HCT116 (cell line): Measurements from ENCODE around the gene PHLDA1. TPM values are rescaled to one million over a fixed set of nuclear protein-coding genes. Genes with fewer than 3 reads are reported as not detected.

Experiments used
- ATAC-seq: fragments of 200-7000 bp; cut with Tn5 transposase; 2 replicates; pipeline ENCODE4 v1.9.1; 2020; ENCODE audit warnings: mild to moderate bottlenecking, moderate library complexity
- BruUV-seq: library from RNA; stranded (reverse); fragments of 400-500 nt; replicated peaks from 2 replicates; lab custom pipeline; 2021; lab: Mats Ljungman, UMichigan
- CTCF ChIA-PET: fragments of 300-600 bp; sonication (Branson Sonifier 250); formaldehyde crosslinking; loops from one replicate; lab custom pipeline; 2021; ENCODE audit warnings: antibody characterized with exemption; lab: Charles Lee
- POLR2A ChIA-PET: fragments of 300-600, 350-600 bp; sonication (Branson Sonifier 250); formaldehyde crosslinking; loops from one replicate; lab custom pipeline; 2021; ENCODE audit warnings: antibody characterized with exemption; lab: Charles Lee
- RAD21 ChIA-PET, 2 experiments: fragments of 300-600 bp; sonication (Branson Sonifier 250); formaldehyde crosslinking; loops; one replicate each; lab custom pipeline; 2023; ENCODE audit warnings: low total read pairs in 2 of 2; ENCODE audit not compliant: uncharacterized antibody in 2 of 2, unreplicated experiment in 2 of 2, low non-redundant PET in 1 of 2; lab: Charles Lee
- DNase-seq: peaks from one replicate; pipeline ENCODE4 v3.0.0-alpha.2; 2010; ENCODE audit warnings: low read depth, low spot score
- H2AFZ ChIP-seq: fragments of 200-600 bp; shearing (Covaris generic), sonication (generic); 2 replicates; pipeline ENCODE4 v1.6.1; 2017; ENCODE audit warnings: low read depth, mixed run types, mixed read lengths, antibody characterized with exemption, low read length; ENCODE audit not compliant: poor library complexity, severe bottlenecking
- H3K27ac ChIP-seq: 2 replicates; pipeline ENCODE4 v1.5.1; 2012; ENCODE audit warnings: low read depth, low read length
- H3K27me3 ChIP-seq: fragments of 200-600 bp; sonication (generic); 2 replicates; pipeline ENCODE4 v1.6.1; 2016; ENCODE audit warnings: mixed run types, low read length, mixed read lengths; ENCODE audit not compliant: insufficient read depth
- H3K36me3 ChIP-seq, 2 experiments: fragments of 200-500 bp in 1 of 2; fragments of 200-600 bp in 1 of 2; sonication (Bioruptor generic) in 1 of 2; sonication (generic) in 1 of 2; 2 replicates each; pipeline versions ENCODE4 v1.5.1 to v1.6.1; 2014 to 2016; ENCODE audit warnings: low read length in 2 of 2, inconsistent platforms in 1 of 2, mixed read lengths in 1 of 2, mixed run types in 1 of 2; ENCODE audit not compliant: insufficient read depth in 2 of 2, control insufficient read depth in 1 of 2
- H3K4me1 ChIP-seq, 2 experiments: fragments of 200-600 bp in 1 of 2; sonication (generic) in 1 of 2; 2 replicates each; pipeline versions ENCODE4 v1.5.1 to v1.6.1; 2012 to 2017; ENCODE audit warnings: low read length in 2 of 2, inconsistent platforms in 1 of 2, mild to moderate bottlenecking in 1 of 2, mixed read lengths in 1 of 2, mixed run types in 1 of 2, moderate library complexity in 1 of 2; ENCODE audit not compliant: insufficient read depth in 2 of 2, control insufficient read depth in 1 of 2
- H3K4me2 ChIP-seq: fragments of 200-600 bp; sonication (generic); 2 replicates; pipeline ENCODE4 v1.6.1; 2017; ENCODE audit warnings: mixed run types, low read length, mixed read lengths
- H3K4me3 ChIP-seq, 2 experiments: fragments of 200-600 bp in 1 of 2; sonication (generic) in 1 of 2; replicated peaks in 1 of 2; 2 replicates each; pipeline ENCODE4 v1.5.1; 2011 to 2016; ENCODE audit warnings: low read length in 2 of 2, control low read depth in 1 of 2, low read depth in 1 of 2, mild to moderate bottlenecking in 1 of 2, mixed read lengths in 1 of 2, mixed run types in 1 of 2
- H3K79me2 ChIP-seq: fragments of 200-600 bp; sonication (generic); 2 replicates; pipeline ENCODE4 v1.6.1; 2017; ENCODE audit warnings: mild to moderate bottlenecking, mixed run types, low read length, moderate library complexity, mixed read lengths; ENCODE audit not compliant: insufficient read depth
- H3K9ac ChIP-seq: fragments of 200-600 bp; sonication (generic); 2 replicates; pipeline ENCODE4 v1.6.1; 2016; ENCODE audit warnings: low read length, mixed read lengths
- H3K9me2 ChIP-seq: fragments of 200-600 bp; sonication (generic), shearing (Covaris generic); 2 replicates; pipeline ENCODE4 v1.6.1; 2017; ENCODE audit warnings: mixed run types, mild to moderate bottlenecking, moderate library complexity; ENCODE audit not compliant: insufficient read depth
- H3K9me3 ChIP-seq, 2 experiments: fragments of 200-500 bp in 1 of 2; fragments of 200-600 bp in 1 of 2; sonication (Bioruptor generic) in 1 of 2; sonication (generic) in 1 of 2; 2 replicates each; pipeline ENCODE4 v1.6.1; 2014 to 2017; ENCODE audit warnings: low read length in 2 of 2, mixed read lengths in 2 of 2, inconsistent platforms in 1 of 2, low read depth in 1 of 2, mild to moderate bottlenecking in 1 of 2, mixed run types in 1 of 2, moderate library complexity in 1 of 2; ENCODE audit not compliant: control insufficient read depth in 1 of 2, insufficient read depth in 1 of 2
- H4K20me1 ChIP-seq: fragments of 200-600 bp; sonication (generic), shearing (Covaris generic); 2 replicates; pipeline ENCODE4 v1.6.1; 2017; ENCODE audit warnings: mixed run types, mild to moderate bottlenecking, moderate library complexity; ENCODE audit not compliant: insufficient read depth
- CBX3 ChIP-seq: IDR thresholded peaks from 2 replicates; pipeline ENCODE4 v1.6.1; 2012; ENCODE audit warnings: low read depth
- CEBPB ChIP-seq: IDR thresholded peaks from 2 replicates; pipeline ENCODE4 v1.6.1; 2012; ENCODE audit warnings: low read depth
- EGR1 ChIP-seq: IDR thresholded peaks from 2 replicates; pipeline ENCODE4 v1.6.1; 2012; ENCODE audit warnings: low read depth
- ELF1 ChIP-seq: IDR thresholded peaks from 2 replicates; pipeline ENCODE4 v1.6.1; 2012; ENCODE audit warnings: low read depth, borderline replicate concordance
- EZH2 ChIP-seq: fragments of 200-600 bp; sonication (generic); IDR thresholded peaks from 2 replicates; pipeline ENCODE4 v1.6.1; 2017; ENCODE audit warnings: antibody characterized with exemption, mixed run types
- POLR2A ChIP-seq: IDR thresholded peaks from 2 replicates; pipeline ENCODE4 v1.7.0; 2011; ENCODE audit warnings: borderline replicate concordance; ENCODE audit not compliant: insufficient read depth, insufficient read length; ENCODE audit errors: extremely low read depth
- POLR2AphosphoS5 ChIP-seq: IDR thresholded peaks from 2 replicates; pipeline ENCODE4 v1.6.1; 2011; ENCODE audit warnings: mild to moderate bottlenecking, low read depth, low read length, moderate library complexity
- SIN3A ChIP-seq: IDR thresholded peaks from 2 replicates; pipeline ENCODE4 v1.6.1; 2012; ENCODE audit warnings: low read depth
- SP1 ChIP-seq: IDR thresholded peaks from 2 replicates; pipeline ENCODE4 v1.6.1; 2012; ENCODE audit warnings: low read depth
- TCF7L2 ChIP-seq: IDR thresholded peaks from 2 replicates; pipeline ENCODE4 v1.7.0; 2011; ENCODE audit warnings: borderline replicate concordance, inconsistent platforms; ENCODE audit not compliant: insufficient read depth, insufficient read length; ENCODE audit errors: extremely low read depth
- YY1 ChIP-seq: IDR thresholded peaks from 2 replicates; pipeline ENCODE4 v1.6.1; 2011; ENCODE audit warnings: low read length, low read depth, moderate library complexity, mild to moderate bottlenecking; ENCODE audit not compliant: insufficient replicate concordance; ENCODE audit errors: extremely low read depth
- intact Hi-C: fragments of 100-400 bp; cut with micrococcal nuclease; formaldehyde crosslinking; loops from 2 replicates; pipeline ENCODE4 v1.10.0; 2022
- total RNA-seq: library from RNA; stranded (reverse); gene quantifications from one replicate; pipeline ENCODE4 v1.2.1, GENCODE V29; 2021; ENCODE audit not compliant: unreplicated experiment
- TF ChIP-seq, protein P1 (sequence below), 3 experiments: fragments of 200-600 bp in 1 of 3; sonication (generic) in 1 of 3; IDR thresholded peaks in 2 of 3; conservative IDR thresholded peaks in 1 of 3; 2 replicates each; pipeline ENCODE4 v1.5.1; 2012 to 2017; ENCODE audit warnings: low read depth in 2 of 3, low read length in 2 of 3, antibody characterized with exemption in 1 of 3, borderline replicate concordance in 1 of 3, control low read depth in 1 of 3, mild to moderate bottlenecking in 1 of 3, mixed read lengths in 1 of 3, mixed run types in 1 of 3, moderate library complexity in 1 of 3; ENCODE audit not compliant: insufficient read depth in 1 of 3
- TF ChIP-seq, protein P2 (sequence below): IDR thresholded peaks from 2 replicates; pipeline ENCODE4 v1.6.1; 2012

Gene PHLDA1
- total RNA-seq, 1 experiment from 2014 or later: 231 TPM

DNA sequence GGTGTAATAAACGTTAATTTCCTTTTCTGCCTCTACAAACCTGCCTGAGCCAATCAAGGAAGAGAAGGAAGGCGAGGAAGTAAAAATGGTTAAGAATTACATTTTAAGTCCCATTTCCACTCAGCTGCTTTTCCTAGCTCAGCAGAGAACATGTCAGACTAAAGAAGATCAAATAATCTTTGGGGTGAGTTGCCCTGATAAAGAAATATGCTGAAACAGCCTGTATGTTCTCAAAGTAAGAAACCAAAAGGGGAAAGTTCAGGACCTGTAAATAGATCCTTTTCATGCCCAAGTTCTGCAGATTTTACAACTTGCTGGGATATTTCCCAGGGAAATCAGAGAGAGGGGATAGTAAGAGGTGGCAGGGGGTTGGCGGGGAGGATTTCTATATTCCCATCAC lies 55.5 kb downstream of the PHLDA1 start:
- POLR2A ChIA-PET: interaction anchor here (0.9 kb wide), 1 partner anchor 10 kb away, joined by 4 read pairs; no protein-coding TSS in a partner anchor
- intact Hi-C loops: loop anchor here (5.0 kb wide), 1 partner anchor 339 kb away; no protein-coding TSS in a partner anchor
- H3K4me2 ChIP-seq: 0 out of 2 replicates have a peak overlapping the region, but pooled peaks have one; percentile 0

DNA sequence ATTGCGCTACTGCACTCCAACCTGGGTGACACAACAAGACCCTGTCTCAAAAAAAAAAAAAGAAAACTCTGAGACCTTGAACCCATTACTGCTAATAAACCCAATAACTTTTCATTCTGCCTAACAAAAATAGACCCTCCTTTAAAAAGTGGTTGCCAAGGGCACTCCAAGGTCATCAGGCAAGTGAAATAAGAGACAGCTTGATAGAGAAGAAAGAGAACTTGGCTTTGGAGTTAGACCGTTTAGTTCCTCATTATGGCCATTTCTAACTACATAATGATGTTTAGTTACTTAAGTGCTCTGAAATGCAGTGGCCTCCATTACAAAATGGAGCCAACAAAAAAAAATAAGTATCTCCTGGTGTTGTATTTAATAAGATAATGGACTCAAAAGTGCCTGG lies 55.9 kb downstream of the PHLDA1 start:
- ChIA-PET CTCF (no interaction called here), POLR2A (interaction anchor here (0.9 kb wide), 1 partner anchor 9 kb away, joined by 4 read pairs; no protein-coding TSS in a partner anchor), RAD21 (no interaction called here)
- peaks cover 61 to 83% of the 10 kb centered on the region in 2 experiments for H3K4me1 ChIP-seq
- no peak overlapping the region for H2AFZ ChIP-seq
- no peak for DNase-seq
- no peaks in the 10 kb centered on the region for H4K20me1 ChIP-seq
- peaks cover 7% of the 10 kb centered on the region; the same call in 1 of the 2 replicates for H3K79me2 ChIP-seq
- intact Hi-C loops: loop anchor here (5.0 kb wide), 1 partner anchor 338 kb away; no protein-coding TSS in a partner anchor
- no peaks in the 10 kb centered on the region for H3K9me2 ChIP-seq
- H3K4me3 ChIP-seq: no peak overlapping the region
- BruUV-seq: no TSS peak
- H3K9me3 ChIP-seq: no peaks in the 10 kb centered on the region
- H3K27ac ChIP-seq: peak overlapping the region; percentile 98
- no peaks in the 10 kb centered on the region for H3K36me3 ChIP-seq
- no peak overlapping the region for H3K4me2 ChIP-seq
- no peak for TF ChIP-seq CBX3
- no peak for TF ChIP-seq TCF7L2
- TF ChIP-seq SP1: no peak
- no peak for TF ChIP-seq POLR2AphosphoS5
- TF ChIP-seq ELF1: no peak
- TF ChIP-seq, protein P1, sequence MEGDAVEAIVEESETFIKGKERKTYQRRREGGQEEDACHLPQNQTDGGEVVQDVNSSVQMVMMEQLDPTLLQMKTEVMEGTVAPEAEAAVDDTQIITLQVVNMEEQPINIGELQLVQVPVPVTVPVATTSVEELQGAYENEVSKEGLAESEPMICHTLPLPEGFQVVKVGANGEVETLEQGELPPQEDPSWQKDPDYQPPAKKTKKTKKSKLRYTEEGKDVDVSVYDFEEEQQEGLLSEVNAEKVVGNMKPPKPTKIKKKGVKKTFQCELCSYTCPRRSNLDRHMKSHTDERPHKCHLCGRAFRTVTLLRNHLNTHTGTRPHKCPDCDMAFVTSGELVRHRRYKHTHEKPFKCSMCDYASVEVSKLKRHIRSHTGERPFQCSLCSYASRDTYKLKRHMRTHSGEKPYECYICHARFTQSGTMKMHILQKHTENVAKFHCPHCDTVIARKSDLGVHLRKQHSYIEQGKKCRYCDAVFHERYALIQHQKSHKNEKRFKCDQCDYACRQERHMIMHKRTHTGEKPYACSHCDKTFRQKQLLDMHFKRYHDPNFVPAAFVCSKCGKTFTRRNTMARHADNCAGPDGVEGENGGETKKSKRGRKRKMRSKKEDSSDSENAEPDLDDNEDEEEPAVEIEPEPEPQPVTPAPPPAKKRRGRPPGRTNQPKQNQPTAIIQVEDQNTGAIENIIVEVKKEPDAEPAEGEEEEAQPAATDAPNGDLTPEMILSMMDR (IDR thresholded peaks at IDR 0.05 in 2 of 3, conservative IDR thresholded peaks at IDR 0.05 in 1 of 3; ENCODE audit: borderline replicate concordance in 1 of 3, insufficient read depth in 1 of 3, low read depth in 2 of 3, low read length in 2 of 3): no peak
- TF ChIP-seq POLR2A: no peak
- no peak for TF ChIP-seq EGR1
- TF ChIP-seq CEBPB: no peak
- ATAC-seq: no peak
- H3K27me3 ChIP-seq: no peaks in the 10 kb centered on the region
- peak overlapping the region; percentile 75; the same call in 1 of the 2 replicates for H3K9ac ChIP-seq

More for the DNA sequence above, 55.5 kb downstream of the PHLDA1 start:
- Histone ChIP-seq H3K36me3 (no peaks in the 10 kb centered on the region), H2AFZ (no peak overlapping the region), H3K4me3 (no peak overlapping the region), H4K20me1 (no peaks in the 10 kb centered on the region), H3K79me2 (peaks cover 7% of the 10 kb centered on the region; the same call in 1 of the 2 replicates), H3K4me1 (peaks cover 60 to 83% of the 10 kb centered on the region in 2 experiments), H3K9me3 (no peaks in the 10 kb centered on the region), H3K9ac (peak overlapping the region; percentile 75), H3K27ac (peak overlapping the region; percentile 98), H3K9me2 (no peaks in the 10 kb centered on the region), H3K27me3 (no peaks in the 10 kb centered on the region)
- ChIA-PET CTCF (no interaction called here), RAD21 (no interaction called here)
- DNase-seq (no peak), ATAC-seq (no peak)
- BruUV-seq: no TSS peak
- TF ChIP-seq CBX3: no peak
- TF ChIP-seq POLR2AphosphoS5: no peak
- TF ChIP-seq SIN3A: no peak
- no peak for TF ChIP-seq EGR1
- no peak for TF ChIP-seq POLR2A
- no peak for TF ChIP-seq YY1
- TF ChIP-seq SP1: no peak
- TF ChIP-seq, protein P2, sequence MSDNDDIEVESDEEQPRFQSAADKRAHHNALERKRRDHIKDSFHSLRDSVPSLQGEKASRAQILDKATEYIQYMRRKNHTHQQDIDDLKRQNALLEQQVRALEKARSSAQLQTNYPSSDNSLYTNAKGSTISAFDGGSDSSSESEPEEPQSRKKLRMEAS: no peak
- no peak for TF ChIP-seq EZH2
